Liver (tissue), 9 donors: ENCODE measurements around the gene DZIP3. TPM values are rescaled to one million over a fixed set of nuclear protein-coding genes. Genes with fewer than 3 reads are reported as not detected.

ENCODE experiments used
- DNase-seq: peaks from one replicate; pipeline ENCODE4 v3.0.0-alpha.2; 2017; ENCODE audit warnings: low spot score
- H3K27ac ChIP-seq, 2 donors: one replicate each; pipeline ENCODE4 v1.7.0; 2013; ENCODE audit warnings: inconsistent platforms in 2 of 2, low read length in 2 of 2, control low read depth in 1 of 2, low read depth in 1 of 2, mild to moderate bottlenecking in 1 of 2
- H3K27me3 ChIP-seq, 4 donors: one replicate each; pipeline versions ENCODE4 v1.6.1 to v1.7.0; 2013; ENCODE audit warnings: low read length in 3 of 4, inconsistent platforms in 1 of 4, mild to moderate bottlenecking in 1 of 4, moderate library complexity in 1 of 4; ENCODE audit not compliant: control insufficient read depth in 4 of 4, insufficient read depth in 4 of 4
- H3K36me3 ChIP-seq, 4 donors: one replicate each; pipeline versions ENCODE4 v1.6.1 to v1.7.0; 2013; ENCODE audit warnings: low read length in 3 of 4, mild to moderate bottlenecking in 3 of 4, low read depth in 1 of 4, moderate library complexity in 1 of 4; ENCODE audit not compliant: control insufficient read depth in 4 of 4, insufficient read depth in 3 of 4
- H3K4me1 ChIP-seq, 4 donors: one replicate each; pipeline versions ENCODE4 v1.6.1 to v1.7.0; 2013; ENCODE audit warnings: low read length in 3 of 4, mild to moderate bottlenecking in 3 of 4, moderate library complexity in 1 of 4; ENCODE audit not compliant: control insufficient read depth in 4 of 4, insufficient read depth in 4 of 4
- H3K4me3 ChIP-seq, 3 donors: one replicate each; pipeline versions ENCODE4 v1.6.1 to v1.7.0; 2013; ENCODE audit warnings: low read length in 3 of 3, control low read depth in 1 of 3, low read depth in 1 of 3, mild to moderate bottlenecking in 1 of 3
- H3K9ac ChIP-seq, 2 donors: one replicate each; pipeline ENCODE4 v1.7.0; 2013; ENCODE audit warnings: low read length in 2 of 2, mild to moderate bottlenecking in 2 of 2, moderate library complexity in 2 of 2, control low read depth in 1 of 2, low read depth in 1 of 2
- H3K9me3 ChIP-seq, 4 donors: one replicate each; pipeline versions ENCODE4 v1.6.1 to v1.7.0; 2013; ENCODE audit warnings: low read length in 3 of 4; ENCODE audit not compliant: control insufficient read depth in 4 of 4
- ATF3 ChIP-seq: IDR thresholded peaks from 2 replicates; pipeline ENCODE4 v1.6.1; 2016; ENCODE audit warnings: antibody characterized with exemption
- CTCF ChIP-seq: fragments of 150-350 bp; IDR thresholded peaks from 2 replicates; pipeline ENCODE4 v1.5.1; 2017; ENCODE audit warnings: improper control_type of control experiment, low read depth, low read length; ENCODE audit not compliant: missing input control
- EGR1 ChIP-seq, 2 donors: IDR thresholded peaks; 2 replicates each; pipeline ENCODE4 v1.6.1; 2016 to 2018; ENCODE audit warnings: antibody characterized with exemption in 2 of 2, low read depth in 2 of 2
- FOXA1 ChIP-seq: IDR thresholded peaks from 2 replicates; pipeline ENCODE4 v1.6.1; 2016; ENCODE audit warnings: antibody characterized with exemption
- FOXA2 ChIP-seq: IDR thresholded peaks from 2 replicates; pipeline ENCODE4 v1.6.1; 2016; ENCODE audit warnings: antibody characterized with exemption
- GABPA ChIP-seq, 2 donors: IDR thresholded peaks in 1 of 2; conservative IDR thresholded peaks in 1 of 2; 2 replicates each; pipeline ENCODE4 v1.6.1; 2016; ENCODE audit warnings: antibody characterized with exemption in 2 of 2, mild to moderate bottlenecking in 1 of 2, moderate library complexity in 1 of 2
- HNF4A ChIP-seq, 2 donors: conservative IDR thresholded peaks; 2 replicates each; pipeline ENCODE4 v1.6.1; 2016; ENCODE audit warnings: antibody characterized with exemption in 2 of 2, mild to moderate bottlenecking in 2 of 2
- JUND ChIP-seq, 2 donors: IDR thresholded peaks; 2 replicates each; pipeline ENCODE4 v1.6.1; 2016; ENCODE audit warnings: antibody characterized with exemption in 2 of 2
- MAX ChIP-seq: IDR thresholded peaks from 2 replicates; pipeline ENCODE4 v1.6.1; 2016; ENCODE audit warnings: antibody characterized with exemption
- NR2F2 ChIP-seq: IDR thresholded peaks from 2 replicates; pipeline ENCODE4 v1.6.1; 2016; ENCODE audit warnings: antibody characterized with exemption
- RAD21 ChIP-seq, 2 donors: IDR thresholded peaks; 2 replicates each; pipeline ENCODE4 v1.6.1; 2016; ENCODE audit warnings: antibody characterized with exemption in 2 of 2, mild to moderate bottlenecking in 2 of 2
- RXRA ChIP-seq, 2 donors: IDR thresholded peaks; 2 replicates each; pipeline ENCODE4 v1.6.1; 2017 to 2018; ENCODE audit warnings: antibody characterized with exemption in 2 of 2, mild to moderate bottlenecking in 1 of 2
- SP1 ChIP-seq: IDR thresholded peaks from 2 replicates; pipeline ENCODE4 v1.6.1; 2018; ENCODE audit warnings: antibody characterized with exemption, mild to moderate bottlenecking
- TAF1 ChIP-seq: conservative IDR thresholded peaks from 2 replicates; pipeline ENCODE4 v1.6.1; 2016; ENCODE audit warnings: antibody characterized with exemption, mild to moderate bottlenecking
- YY1 ChIP-seq: IDR thresholded peaks from 2 replicates; pipeline ENCODE4 v1.6.1; 2016; ENCODE audit warnings: antibody characterized with exemption, mild to moderate bottlenecking
- ZBTB33 ChIP-seq: IDR thresholded peaks from 2 replicates; pipeline ENCODE4 v1.6.1; 2016; ENCODE audit warnings: antibody characterized with exemption
- WGBS: extraction: QIAGEN DNeasy Blood & Tissue Kit; methylation state at CpG from one replicate; pipeline ENCODE4 v1.1.7; 2013; 5-methylcytosine and 5-hydroxymethylcytosine counted together
- polyA plus RNA-seq, 2 donors: library from polyadenylated mRNA; stranded (reverse) in 1 of 2; unstranded in 1 of 2; fragments of 200-250 nt in 1 of 2; fragments of >200 nt in 1 of 2; fragmentation: Nextera tagmentation in 1 of 2; extraction: Ambion mirVana in 1 of 2; gene quantifications; one replicate each; pipeline versions ENCODE4 v1.2.1 to v1.2.3, GENCODE V29; 2013 to 2015
- total RNA-seq, 2 donors: library from RNA; depleted of rRNA; stranded (reverse); fragments of >200 nt; gene quantifications; one replicate each; pipeline ENCODE4 v1.2.3, GENCODE V29; 2014
- donor health status: healthy.
- donor health status: healthy.
- donor health status: healthy.
- donor health status: healthy.
- donor health status: healthy.

DZIP3 gene
- total and polyA plus RNA-seq, 4 donors, result 1.0 to 13.9 (median 2.7) TPM

GRCh38 chr3:108546247-108546646 is 43.3 kb upstream of the DZIP3 start:
- Histone ChIP-seq H3K27me3 (no peaks in the 10 kb centered on the region), H3K4me1 (peaks cover 0 to 5% (median 2%) of the 10 kb centered on the region in 4 donors), H3K9ac (peak overlapping the region in 1 of 2 donors; percentile 66), H3K36me3 (no peaks in the 10 kb centered on the region), H3K9me3 (no peaks in the 10 kb centered on the region), H3K27ac (peak overlapping the region in 1 of 2 donors; percentile 25), H3K4me3 (peak overlapping the region; percentile 11 to 30 (median 25))
- TF ChIP-seq MAX, result no peak
- no peak for TF ChIP-seq SP1
- no peak for TF ChIP-seq TAF1
- no peak for TF ChIP-seq CTCF
- TF ChIP-seq HNF4A (conservative IDR thresholded peaks at IDR 0.05), result no peak
- no peak for TF ChIP-seq RAD21 (IDR thresholded peaks at IDR 0.05)
- WGBS, result 78% methylated on average over 1 of the region's 1 CpG
- DNase-seq, result no peak

- Histone ChIP-seq H3K9ac (peak overlapping the region in 1 of 2 donors; percentile 66), H3K36me3 (no peaks in the 10 kb centered on the region), H3K9me3 (no peaks in the 10 kb centered on the region), H3K27ac (no peak overlapping the region), H3K4me3 (peak overlapping the region in 2 of 3 donors; percentile 11 to 30), H3K4me1 (peaks cover 0 to 5% (median 2%) of the 10 kb centered on the region in 4 donors), H3K27me3 (no peaks in the 10 kb centered on the region)
- WGBS, result 72% methylated on average over 3 of the region's 3 CpGs
- no peak for DNase-seq
- TF ChIP-seq HNF4A (conservative IDR thresholded peaks at IDR 0.05) (no peak), FOXA1 (no peak), ZBTB33 (no peak), RAD21 (IDR thresholded peaks at IDR 0.05) (no peak), EGR1 (IDR thresholded peaks at IDR 0.05; ENCODE audit: low read depth in 2 of 2) (no peak), JUND (IDR thresholded peaks at IDR 0.05) (no peak), GABPA (IDR thresholded peaks at IDR 0.05 in 1 of 2, conservative IDR thresholded peaks at IDR 0.05 in 1 of 2) (no peak), YY1 (no peak), RXRA (IDR thresholded peaks at IDR 0.05) (no peak)
Measured at GRCh38 chr3:108546692-108547091, 42.8 kb upstream of the DZIP3 start.

- WGBS, result 88% methylated on average over 1 of the region's 1 CpG
- Histone ChIP-seq H3K27me3 (no peaks in the 10 kb centered on the region), H3K27ac (no peak overlapping the region), H3K36me3 (no peaks in the 10 kb centered on the region), H3K9me3 (no peaks in the 10 kb centered on the region), H3K4me3 (no peak overlapping the region), H3K4me1 (peaks cover 0 to 5% (median 2%) of the 10 kb centered on the region in 4 donors), H3K9ac (no peak overlapping the region)
- no peak for DNase-seq
- no peak for TF ChIP-seq ZBTB33
- no peak for TF ChIP-seq ATF3
- TF ChIP-seq MAX, result no peak
- TF ChIP-seq TAF1, result no peak
- no peak for TF ChIP-seq YY1
- no peak for TF ChIP-seq CTCF
- TF ChIP-seq RAD21 (IDR thresholded peaks at IDR 0.05), result no peak
- no peak for TF ChIP-seq NR2F2
- no peak for TF ChIP-seq FOXA2
- TF ChIP-seq EGR1 (IDR thresholded peaks at IDR 0.05; ENCODE audit: low read depth in 2 of 2), result no peak
- TF ChIP-seq RXRA (IDR thresholded peaks at IDR 0.05), result no peak
- TF ChIP-seq FOXA1, result no peak
Measured at GRCh38 chr3:108548304-108548703, 41.2 kb upstream of the DZIP3 start.
